Measurements from ENCODE around the gene ZNF496. TPM values are rescaled to one million over a fixed set of nuclear protein-coding genes. Genes with fewer than 3 reads are reported as not detected.
A peak's percentile ranks its signal among the peaks of the same experiment; 100 is the strongest.

ZNF496 gene
- total RNA-seq, 2 donors from 2014 or later: 63.5 to 65.6 TPM

GRCh38 chr1:247295746-247296145 is 35.9 kb downstream of the ZNF496 start:
- Mint-ChIP-seq H3K27me3 (ENCODE audit: insufficient read depth) (no peaks in the 10 kb centered on the region), H3K4me1 (peaks cover 69% of the 10 kb centered on the region), H3K4me3 (peak overlapping the region; percentile 1), H3K9me3 (peaks cover 6% of the 10 kb centered on the region), H3K27ac (peak overlapping the region; percentile 28), H3K36me3 (ENCODE audit: low read depth) (peaks cover 26% of the 10 kb centered on the region)
- Histone ChIP-seq H3K9me3 (ENCODE audit: control insufficient read depth, low read length) (no peaks in the 10 kb centered on the region), H3K4me3 (ENCODE audit: low read length) (no peak overlapping the region), H3K4me1 (ENCODE audit: control insufficient read depth, insufficient read depth, low read length) (peaks cover 34% of the 10 kb centered on the region), H3K9ac (ENCODE audit: extremely low read depth, low read length, poor library complexity, severe bottlenecking) (no peak overlapping the region), H3K27me3 (ENCODE audit: control insufficient read depth, insufficient read depth, low read length, poor library complexity, severe bottlenecking) (no peaks in the 10 kb centered on the region), H3K36me3 (ENCODE audit: control insufficient read depth, insufficient read depth, low read length) (peaks cover 30% of the 10 kb centered on the region), H3K27ac (ENCODE audit: low read depth, low read length) (no peak overlapping the region)
- no peak for TF ChIP-seq CTCF (conservative IDR thresholded peaks at IDR 0.05)
- 77 to 84% methylated on average over 5 of the region's 5 CpGs for WGBS, 2 experiments (ENCODE audit: insufficient coverage in 1 of 2, insufficient read length in 1 of 2)
- peak; percentile 54 for DNase-seq

GRCh38 chr1:247295274-247295684 is 36.4 kb downstream of the ZNF496 start:
- H3K9ac ChIP-seq (ENCODE audit: extremely low read depth, low read length, poor library complexity, severe bottlenecking): no peak overlapping the region
- Mint-ChIP-seq H3K27me3 (ENCODE audit: insufficient read depth) (no peaks in the 10 kb centered on the region), H3K27ac (peak overlapping the region; percentile 28), H3K4me1 (peaks cover 69% of the 10 kb centered on the region), H3K4me3 (peak overlapping the region; percentile 1), H3K9me3 (peaks cover 5% of the 10 kb centered on the region), H3K36me3 (ENCODE audit: low read depth) (peaks cover 22% of the 10 kb centered on the region)
- peak; percentile 89 for DNase-seq
- peaks cover 34% of the 10 kb centered on the region for H3K4me1 ChIP-seq (ENCODE audit: control insufficient read depth, insufficient read depth, low read length)
- H3K27ac ChIP-seq (ENCODE audit: low read depth, low read length): no peak overlapping the region
- H3K27me3 ChIP-seq (ENCODE audit: control insufficient read depth, insufficient read depth, low read length, poor library complexity, severe bottlenecking): no peaks in the 10 kb centered on the region
- WGBS, 2 experiments (ENCODE audit: insufficient coverage in 1 of 2, insufficient read length in 1 of 2): 3 to 13% methylated on average over 4 to 6 of the region's 6 CpGs
- H3K36me3 ChIP-seq (ENCODE audit: control insufficient read depth, insufficient read depth, low read length): peaks cover 25% of the 10 kb centered on the region
- no peak for TF ChIP-seq CTCF (conservative IDR thresholded peaks at IDR 0.05)
- no peaks in the 10 kb centered on the region for H3K9me3 ChIP-seq (ENCODE audit: control insufficient read depth, low read length)
- H3K4me3 ChIP-seq (ENCODE audit: low read length): peak overlapping the region; percentile 48

GRCh38 chr1:247294282-247294681 is 37.4 kb downstream of the ZNF496 start:
- peaks cover 4% of the 10 kb centered on the region for H3K9me3 Mint-ChIP-seq

More at GRCh38 chr1:247294282-247294681, 37.4 kb downstream of the ZNF496 start:
- Histone ChIP-seq H3K9ac (ENCODE audit: extremely low read depth, low read length, poor library complexity, severe bottlenecking) (no peak overlapping the region), H3K27ac (ENCODE audit: low read depth, low read length) (no peak overlapping the region), H3K4me3 (ENCODE audit: low read length) (peak overlapping the region; percentile 48), H3K9me3 (ENCODE audit: control insufficient read depth, low read length) (no peaks in the 10 kb centered on the region), H3K36me3 (ENCODE audit: control insufficient read depth, insufficient read depth, low read length) (peaks cover 15% of the 10 kb centered on the region), H3K4me1 (ENCODE audit: control insufficient read depth, insufficient read depth, low read length) (peaks cover 33% of the 10 kb centered on the region), H3K27me3 (ENCODE audit: control insufficient read depth, insufficient read depth, low read length, poor library complexity, severe bottlenecking) (no peaks in the 10 kb centered on the region)
- Mint-ChIP-seq H3K27me3 (ENCODE audit: insufficient read depth) (no peaks in the 10 kb centered on the region), H3K36me3 (ENCODE audit: low read depth) (peaks cover 12% of the 10 kb centered on the region), H3K4me3 (peak overlapping the region; percentile 22), H3K4me1 (peaks cover 65% of the 10 kb centered on the region), H3K27ac (no peak overlapping the region)
- WGBS, 2 experiments (ENCODE audit: insufficient coverage in 1 of 2, insufficient read length in 1 of 2): 92% methylated on average over 5 of the region's 5 CpGs; no CpG with 5 or more reads in 1 of the 2 experiments
- peak; percentile 41 for DNase-seq
- TF ChIP-seq CTCF (conservative IDR thresholded peaks at IDR 0.05): no peak

Data from endodermal cell (in vitro differentiated cells).